HepG2 (cell line): ENCODE results near the gene TAL2. TPM values are rescaled to one million over a fixed set of nuclear protein-coding genes. Genes with fewer than 3 reads are reported as not detected.
A peak's percentile ranks its signal among the peaks of the same experiment; 100 is the strongest.

Experiments
- HNF4A ChIP-seq: sonication (generic); formaldehyde crosslinking; IDR thresholded peaks from 2 replicates; pipeline ENCODE4 v1.4.0; 2020; ENCODE audit warnings: missing genetic modification reagents
- REPIN1 ChIP-seq: sonication (generic); formaldehyde crosslinking; IDR thresholded peaks from 2 replicates; pipeline ENCODE4 v1.8.0; 2022; ENCODE audit warnings: missing genetic modification reagents, low read depth, mild to moderate bottlenecking, borderline replicate concordance
- SOX6 ChIP-seq, 2 experiments: fragments of 450-650 bp in 1 of 2; sonication (generic) in 1 of 2; formaldehyde crosslinking in 1 of 2; IDR thresholded peaks; 2 replicates each; pipeline versions ENCODE4 v1.4.0 to v1.6.1; 2017 to 2020; ENCODE audit warnings: antibody characterized with exemption in 1 of 2, mild to moderate bottlenecking in 1 of 2, missing genetic modification reagents in 1 of 2
- ZIK1 ChIP-seq: sonication (generic); formaldehyde crosslinking; IDR thresholded peaks from 2 replicates; pipeline ENCODE4 v1.5.0; 2020; ENCODE audit warnings: mild to moderate bottlenecking, low read depth, missing genetic modification reagents, borderline replicate concordance
- ZNF335 ChIP-seq: sonication (generic); formaldehyde crosslinking; IDR thresholded peaks from 2 replicates; pipeline ENCODE4 v1.4.0; 2020; ENCODE audit warnings: missing genetic modification reagents
- ZNF761 ChIP-seq: sonication (generic); formaldehyde crosslinking; conservative IDR thresholded peaks from 2 replicates; pipeline ENCODE4 v1.4.0; 2020; ENCODE audit warnings: mild to moderate bottlenecking, missing genetic modification reagents
- ZNF879 ChIP-seq: sonication (generic); formaldehyde crosslinking; IDR thresholded peaks from 2 replicates; pipeline ENCODE4 v1.8.1; 2023; ENCODE audit warnings: missing genetic modification reagents
- polyA plus RNA-seq, 8 experiments: library from polyadenylated mRNA; depleted of rRNA in 3 of 8; stranded (reverse) in 7 of 8; unstranded in 1 of 8; fragments of >200 nt; fragmentation: Illumina TruSeq in 4 of 8; extraction: Trizol in 4 of 8; gene quantifications; 2 replicates each; pipeline versions ENCODE4 v1.2.1 to v1.2.3, GENCODE V29; 2011 to 2016; ENCODE audit warnings: low read depth in 4 of 8, missing spikeins in 1 of 8, mixed read lengths in 1 of 8; ENCODE audit not compliant: insufficient read depth in 1 of 8
- total RNA-seq, 5 experiments: library from RNA; depleted of rRNA; stranded (reverse); fragments of >200 nt; fragmentation: Illumina TruSeq; extraction: Trizol; gene quantifications; 2 replicates each; pipeline ENCODE4 v1.2.3, GENCODE V29; 2016; ENCODE audit warnings: low read depth in 1 of 5
- TF ChIP-seq, protein P1 (sequence below): sonication (generic); formaldehyde crosslinking; IDR thresholded peaks from 2 replicates; pipeline ENCODE4 v1.4.0; 2020; ENCODE audit warnings: missing genetic modification reagents
- TF ChIP-seq, protein P2 (sequence below), 2 experiments: sonication (generic) in 1 of 2; formaldehyde crosslinking in 1 of 2; IDR thresholded peaks; 2 replicates each; pipeline versions ENCODE4 v1.4.0 to v1.6.1; 2018 to 2020; ENCODE audit warnings: missing genetic modification reagents in 2 of 2, borderline replicate concordance in 1 of 2, low read depth in 1 of 2, mild to moderate bottlenecking in 1 of 2, missing biosample characterization in 1 of 2
- TF ChIP-seq, protein P3 (sequence below): sonication (generic); formaldehyde crosslinking; IDR thresholded peaks from 2 replicates; pipeline ENCODE4 v1.4.0; 2020; ENCODE audit warnings: missing genetic modification reagents
- TF ChIP-seq, protein P4 (sequence below): sonication (generic); formaldehyde crosslinking; IDR thresholded peaks from 2 replicates; pipeline ENCODE4 v1.4.0; 2020; ENCODE audit warnings: missing genetic modification reagents
- TF ChIP-seq, protein P5 (sequence below): sonication (generic); formaldehyde crosslinking; IDR thresholded peaks from 2 replicates; pipeline ENCODE4 v1.8.1; 2023; ENCODE audit warnings: mild to moderate bottlenecking, missing genetic modification reagents
- TF ChIP-seq, protein P6 (sequence below): fragments of 450-650 bp; IDR thresholded peaks from 2 replicates; pipeline ENCODE4 v1.6.1; 2017

TAL2 gene
- total and polyA plus RNA-seq, 2 of the 13 experiments (the other 11 are each of a cell fraction or from before 2014, with no cell fraction given), result 0.22 TPM; not detected in 1

DNA sequence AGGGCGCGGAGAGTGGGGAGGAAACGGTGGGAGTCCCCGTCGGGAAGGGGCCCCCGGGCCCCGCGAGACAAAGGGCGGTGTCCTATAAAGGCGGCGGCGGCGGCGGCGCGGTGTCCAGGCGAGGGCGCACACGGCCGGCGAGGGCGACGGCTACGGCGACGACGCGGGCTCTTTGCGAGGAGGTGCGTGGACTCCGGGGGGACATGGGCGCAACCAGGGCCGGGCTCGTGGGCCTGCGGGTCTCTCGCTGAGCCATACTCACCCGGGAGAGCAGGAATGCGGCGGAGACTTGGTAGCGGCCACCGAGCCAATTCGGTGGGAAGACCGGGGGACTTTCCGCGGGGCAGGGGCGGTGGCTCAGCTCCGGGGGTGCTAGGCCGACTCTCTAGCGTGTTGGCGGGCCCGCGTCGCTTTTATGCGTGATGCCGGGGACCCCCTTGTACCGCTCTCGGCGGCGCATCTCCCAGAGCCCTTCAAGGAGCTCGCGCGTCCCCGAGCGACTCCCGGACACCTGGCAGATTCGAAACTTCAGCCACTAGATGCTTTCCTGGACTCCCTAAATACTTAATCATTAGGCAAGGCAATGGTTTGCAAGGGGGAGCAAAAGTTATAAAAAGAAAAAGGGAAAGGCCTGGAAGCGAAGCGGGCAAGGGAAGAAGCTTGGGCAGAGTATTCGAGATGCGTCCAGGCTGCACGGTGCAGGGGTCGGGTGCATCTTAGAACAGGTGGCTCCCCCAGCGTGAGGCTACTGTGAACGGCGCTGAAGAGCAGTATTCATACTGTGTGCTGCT is 5.9 kb upstream of the TAL2 start (continued):
- TF ChIP-seq, protein P1, sequence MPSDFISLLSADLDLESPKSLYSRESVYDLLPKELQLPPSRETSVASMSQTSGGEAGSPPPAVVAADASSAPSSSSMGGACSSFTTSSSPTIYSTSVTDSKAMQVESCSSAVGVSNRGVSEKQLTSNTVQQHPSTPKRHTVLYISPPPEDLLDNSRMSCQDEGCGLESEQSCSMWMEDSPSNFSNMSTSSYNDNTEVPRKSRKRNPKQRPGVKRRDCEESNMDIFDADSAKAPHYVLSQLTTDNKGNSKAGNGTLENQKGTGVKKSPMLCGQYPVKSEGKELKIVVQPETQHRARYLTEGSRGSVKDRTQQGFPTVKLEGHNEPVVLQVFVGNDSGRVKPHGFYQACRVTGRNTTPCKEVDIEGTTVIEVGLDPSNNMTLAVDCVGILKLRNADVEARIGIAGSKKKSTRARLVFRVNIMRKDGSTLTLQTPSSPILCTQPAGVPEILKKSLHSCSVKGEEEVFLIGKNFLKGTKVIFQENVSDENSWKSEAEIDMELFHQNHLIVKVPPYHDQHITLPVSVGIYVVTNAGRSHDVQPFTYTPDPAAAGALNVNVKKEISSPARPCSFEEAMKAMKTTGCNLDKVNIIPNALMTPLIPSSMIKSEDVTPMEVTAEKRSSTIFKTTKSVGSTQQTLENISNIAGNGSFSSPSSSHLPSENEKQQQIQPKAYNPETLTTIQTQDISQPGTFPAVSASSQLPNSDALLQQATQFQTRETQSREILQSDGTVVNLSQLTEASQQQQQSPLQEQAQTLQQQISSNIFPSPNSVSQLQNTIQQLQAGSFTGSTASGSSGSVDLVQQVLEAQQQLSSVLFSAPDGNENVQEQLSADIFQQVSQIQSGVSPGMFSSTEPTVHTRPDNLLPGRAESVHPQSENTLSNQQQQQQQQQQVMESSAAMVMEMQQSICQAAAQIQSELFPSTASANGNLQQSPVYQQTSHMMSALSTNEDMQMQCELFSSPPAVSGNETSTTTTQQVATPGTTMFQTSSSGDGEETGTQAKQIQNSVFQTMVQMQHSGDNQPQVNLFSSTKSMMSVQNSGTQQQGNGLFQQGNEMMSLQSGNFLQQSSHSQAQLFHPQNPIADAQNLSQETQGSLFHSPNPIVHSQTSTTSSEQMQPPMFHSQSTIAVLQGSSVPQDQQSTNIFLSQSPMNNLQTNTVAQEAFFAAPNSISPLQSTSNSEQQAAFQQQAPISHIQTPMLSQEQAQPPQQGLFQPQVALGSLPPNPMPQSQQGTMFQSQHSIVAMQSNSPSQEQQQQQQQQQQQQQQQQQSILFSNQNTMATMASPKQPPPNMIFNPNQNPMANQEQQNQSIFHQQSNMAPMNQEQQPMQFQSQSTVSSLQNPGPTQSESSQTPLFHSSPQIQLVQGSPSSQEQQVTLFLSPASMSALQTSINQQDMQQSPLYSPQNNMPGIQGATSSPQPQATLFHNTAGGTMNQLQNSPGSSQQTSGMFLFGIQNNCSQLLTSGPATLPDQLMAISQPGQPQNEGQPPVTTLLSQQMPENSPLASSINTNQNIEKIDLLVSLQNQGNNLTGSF, result peak; percentile 76; the same call in 1 of the 2 replicates
- TF ChIP-seq ZNF335 (CRISPR knock-in tag) (no peak), SOX6 (IDR thresholded peaks at IDR 0.05) (no peak), SOX6 (CRISPR knock-in tag; IDR thresholded peaks at IDR 0.05) (peak; percentile 55; the same call in 1 of the 2 replicates), REPIN1 (CRISPR knock-in tag) (0 out of 2 replicates have a peak, but pooled peaks have one; percentile 29), ZNF761 (CRISPR knock-in tag) (0 out of 2 replicates have a peak, but pooled peaks have one; percentile 44), HNF4A (CRISPR knock-in tag) (no peak), ZNF879 (CRISPR knock-in tag) (peak; percentile 55; the same call in 1 of the 2 replicates), ZIK1 (CRISPR knock-in tag) (peak; percentile 30; the same call in 1 of the 2 replicates)
- TF ChIP-seq, protein P2, sequence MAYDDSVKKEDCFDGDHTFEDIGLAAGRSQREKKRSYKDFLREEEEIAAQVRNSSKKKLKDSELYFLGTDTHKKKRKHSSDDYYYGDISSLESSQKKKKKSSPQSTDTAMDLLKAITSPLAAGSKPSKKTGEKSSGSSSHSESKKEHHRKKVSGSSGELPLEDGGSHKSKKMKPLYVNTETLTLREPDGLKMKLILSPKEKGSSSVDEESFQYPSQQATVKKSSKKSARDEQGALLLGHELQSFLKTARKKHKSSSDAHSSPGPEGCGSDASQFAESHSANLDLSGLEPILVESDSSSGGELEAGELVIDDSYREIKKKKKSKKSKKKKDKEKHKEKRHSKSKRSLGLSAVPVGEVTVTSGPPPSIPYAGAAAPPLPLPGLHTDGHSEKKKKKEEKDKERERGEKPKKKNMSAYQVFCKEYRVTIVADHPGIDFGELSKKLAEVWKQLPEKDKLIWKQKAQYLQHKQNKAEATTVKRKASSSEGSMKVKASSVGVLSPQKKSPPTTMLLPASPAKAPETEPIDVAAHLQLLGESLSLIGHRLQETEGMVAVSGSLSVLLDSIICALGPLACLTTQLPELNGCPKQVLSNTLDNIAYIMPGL (CRISPR knock-in tag; IDR thresholded peaks at IDR 0.05; ENCODE audit: borderline replicate concordance in 1 of 2, low read depth in 1 of 2), result peak; percentile 60 to 71; a peak in 3 of 4 replicates
- TF ChIP-seq, protein P3, sequence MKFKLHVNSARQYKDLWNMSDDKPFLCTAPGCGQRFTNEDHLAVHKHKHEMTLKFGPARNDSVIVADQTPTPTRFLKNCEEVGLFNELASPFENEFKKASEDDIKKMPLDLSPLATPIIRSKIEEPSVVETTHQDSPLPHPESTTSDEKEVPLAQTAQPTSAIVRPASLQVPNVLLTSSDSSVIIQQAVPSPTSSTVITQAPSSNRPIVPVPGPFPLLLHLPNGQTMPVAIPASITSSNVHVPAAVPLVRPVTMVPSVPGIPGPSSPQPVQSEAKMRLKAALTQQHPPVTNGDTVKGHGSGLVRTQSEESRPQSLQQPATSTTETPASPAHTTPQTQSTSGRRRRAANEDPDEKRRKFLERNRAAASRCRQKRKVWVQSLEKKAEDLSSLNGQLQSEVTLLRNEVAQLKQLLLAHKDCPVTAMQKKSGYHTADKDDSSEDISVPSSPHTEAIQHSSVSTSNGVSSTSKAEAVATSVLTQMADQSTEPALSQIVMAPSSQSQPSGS (CRISPR knock-in tag), result no peak
- TF ChIP-seq, protein P4, sequence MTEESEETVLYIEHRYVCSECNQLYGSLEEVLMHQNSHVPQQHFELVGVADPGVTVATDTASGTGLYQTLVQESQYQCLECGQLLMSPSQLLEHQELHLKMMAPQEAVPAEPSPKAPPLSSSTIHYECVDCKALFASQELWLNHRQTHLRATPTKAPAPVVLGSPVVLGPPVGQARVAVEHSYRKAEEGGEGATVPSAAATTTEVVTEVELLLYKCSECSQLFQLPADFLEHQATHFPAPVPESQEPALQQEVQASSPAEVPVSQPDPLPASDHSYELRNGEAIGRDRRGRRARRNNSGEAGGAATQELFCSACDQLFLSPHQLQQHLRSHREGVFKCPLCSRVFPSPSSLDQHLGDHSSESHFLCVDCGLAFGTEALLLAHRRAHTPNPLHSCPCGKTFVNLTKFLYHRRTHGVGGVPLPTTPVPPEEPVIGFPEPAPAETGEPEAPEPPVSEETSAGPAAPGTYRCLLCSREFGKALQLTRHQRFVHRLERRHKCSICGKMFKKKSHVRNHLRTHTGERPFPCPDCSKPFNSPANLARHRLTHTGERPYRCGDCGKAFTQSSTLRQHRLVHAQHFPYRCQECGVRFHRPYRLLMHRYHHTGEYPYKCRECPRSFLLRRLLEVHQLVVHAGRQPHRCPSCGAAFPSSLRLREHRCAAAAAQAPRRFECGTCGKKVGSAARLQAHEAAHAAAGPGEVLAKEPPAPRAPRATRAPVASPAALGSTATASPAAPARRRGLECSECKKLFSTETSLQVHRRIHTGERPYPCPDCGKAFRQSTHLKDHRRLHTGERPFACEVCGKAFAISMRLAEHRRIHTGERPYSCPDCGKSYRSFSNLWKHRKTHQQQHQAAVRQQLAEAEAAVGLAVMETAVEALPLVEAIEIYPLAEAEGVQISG (CRISPR knock-in tag), result peak; percentile 53
- TF ChIP-seq, protein P5, sequence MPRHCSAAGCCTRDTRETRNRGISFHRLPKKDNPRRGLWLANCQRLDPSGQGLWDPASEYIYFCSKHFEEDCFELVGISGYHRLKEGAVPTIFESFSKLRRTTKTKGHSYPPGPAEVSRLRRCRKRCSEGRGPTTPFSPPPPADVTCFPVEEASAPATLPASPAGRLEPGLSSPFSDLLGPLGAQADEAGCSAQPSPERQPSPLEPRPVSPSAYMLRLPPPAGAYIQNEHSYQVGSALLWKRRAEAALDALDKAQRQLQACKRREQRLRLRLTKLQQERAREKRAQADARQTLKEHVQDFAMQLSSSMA (CRISPR knock-in tag), result peak; percentile 54; the same call in 1 of the 2 replicates
- TF ChIP-seq, protein P6, sequence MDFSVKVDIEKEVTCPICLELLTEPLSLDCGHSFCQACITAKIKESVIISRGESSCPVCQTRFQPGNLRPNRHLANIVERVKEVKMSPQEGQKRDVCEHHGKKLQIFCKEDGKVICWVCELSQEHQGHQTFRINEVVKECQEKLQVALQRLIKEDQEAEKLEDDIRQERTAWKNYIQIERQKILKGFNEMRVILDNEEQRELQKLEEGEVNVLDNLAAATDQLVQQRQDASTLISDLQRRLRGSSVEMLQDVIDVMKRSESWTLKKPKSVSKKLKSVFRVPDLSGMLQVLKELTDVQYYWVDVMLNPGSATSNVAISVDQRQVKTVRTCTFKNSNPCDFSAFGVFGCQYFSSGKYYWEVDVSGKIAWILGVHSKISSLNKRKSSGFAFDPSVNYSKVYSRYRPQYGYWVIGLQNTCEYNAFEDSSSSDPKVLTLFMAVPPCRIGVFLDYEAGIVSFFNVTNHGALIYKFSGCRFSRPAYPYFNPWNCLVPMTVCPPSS, result no peak
